Keratinocyte (primary cell): ENCODE results near the gene FNDC11. TPM values are rescaled to one million over a fixed set of nuclear protein-coding genes. Genes with fewer than 3 reads are reported as not detected.
"Not testable (repeated sequence)": the region's sequence is repeated elsewhere in the genome, so short reads cannot be mapped to it uniquely, and the experiment has no call there.

ENCODE experiments used
- DNase-seq: peaks from one replicate; pipeline ENCODE4 v3.0.0-alpha.2; 2011; ENCODE audit warnings: low read depth, missing footprints, low spot score
- FAIRE-seq: peaks from 2 replicates; lab custom pipeline; 2011; peaks lifted over from hg19 to GRCh38; lab: Jason Lieb, UNC
- H2AFZ ChIP-seq: 2 replicates; pipeline ENCODE4 v1.6.0; 2012; ENCODE audit warnings: low read length, control low read depth, inconsistent platforms; ENCODE audit not compliant: control insufficient read depth
- H3K27ac ChIP-seq: 2 replicates; pipeline ENCODE4 v1.5.1; 2011; ENCODE audit warnings: low read length; ENCODE audit not compliant: control insufficient read depth, insufficient read depth
- H3K27me3 ChIP-seq: 3 replicates; pipeline ENCODE4 v1.6.0; 2011; ENCODE audit warnings: low read length; ENCODE audit not compliant: control insufficient read depth, insufficient read depth; ENCODE audit errors: extremely low read depth
- H3K36me3 ChIP-seq, 2 experiments: 2 replicates in 1 of 2; 3 replicates in 1 of 2; pipeline ENCODE4 v1.5.1; 2011; ENCODE audit warnings: low read length in 2 of 2, mild to moderate bottlenecking in 1 of 2; ENCODE audit not compliant: control insufficient read depth in 2 of 2, insufficient read depth in 2 of 2; ENCODE audit errors: extremely low read depth in 1 of 2
- H3K4me1 ChIP-seq: 3 replicates; pipeline ENCODE4 v1.5.1; 2011; ENCODE audit warnings: low read length; ENCODE audit not compliant: control insufficient read depth, insufficient read depth; ENCODE audit errors: extremely low read depth
- H3K4me2 ChIP-seq: 3 replicates; pipeline ENCODE4 v1.6.0; 2011; ENCODE audit warnings: low read depth, low read length; ENCODE audit not compliant: control insufficient read depth, insufficient read depth; ENCODE audit errors: extremely low read depth
- H3K4me3 ChIP-seq, 3 experiments: fragments of 200-600 bp in 1 of 3; sonication (generic) in 1 of 3; 2 replicates in 2 of 3; 3 replicates in 1 of 3; pipeline ENCODE4 v1.5.1; 2011 to 2016; ENCODE audit warnings: low read length in 3 of 3, mild to moderate bottlenecking in 3 of 3, control low read depth in 2 of 3, inconsistent platforms in 1 of 3, low read depth in 1 of 3, mixed read lengths in 1 of 3, mixed run types in 1 of 3, moderate library complexity in 1 of 3; ENCODE audit not compliant: control insufficient read depth in 2 of 3, insufficient read depth in 2 of 3; ENCODE audit errors: extremely low read depth in 1 of 3
- H3K79me2 ChIP-seq: 2 replicates; pipeline ENCODE4 v1.6.0; 2012; ENCODE audit warnings: low read length; ENCODE audit not compliant: control insufficient read depth, insufficient read depth
- H3K9ac ChIP-seq: 3 replicates; pipeline ENCODE4 v1.6.0; 2011; ENCODE audit warnings: low read length; ENCODE audit not compliant: control insufficient read depth, insufficient read depth; ENCODE audit errors: extremely low read depth
- H3K9me1 ChIP-seq: 3 replicates; pipeline ENCODE4 v1.6.0; 2011; ENCODE audit warnings: low read length; ENCODE audit not compliant: control insufficient read depth, insufficient read depth; ENCODE audit errors: extremely low read depth
- H3K9me3 ChIP-seq: 2 replicates; pipeline ENCODE4 v1.5.1; 2012; ENCODE audit warnings: low read depth, low read length; ENCODE audit not compliant: control insufficient read depth
- H4K20me1 ChIP-seq: 3 replicates; pipeline ENCODE4 v1.6.0; 2011; ENCODE audit warnings: low read length; ENCODE audit not compliant: control insufficient read depth, insufficient read depth; ENCODE audit errors: extremely low read depth
- CTCF ChIP-seq, 3 experiments: IDR thresholded peaks in 1 of 3; conservative IDR thresholded peaks in 1 of 3; optimal IDR thresholded peaks in 1 of 3; 2 replicates in 2 of 3; 3 replicates in 1 of 3; pipeline versions ENCODE3 to v1.5.1; 2011; ENCODE audit warnings: low read length in 3 of 3, mild to moderate bottlenecking in 3 of 3, moderate library complexity in 2 of 3, control low read depth in 1 of 3, inconsistent platforms in 1 of 3; ENCODE audit not compliant: insufficient read depth in 2 of 3; ENCODE audit errors: extremely low read depth in 1 of 3
- EZH2 ChIP-seq: IDR thresholded peaks from one replicate; pipeline ENCODE4 v1.6.1; 2012; ENCODE audit warnings: inconsistent platforms, mild to moderate bottlenecking, low read length, moderate library complexity
- dilution Hi-C: fragments of 300-500 bp; cut with MboI; formaldehyde crosslinking; loops from one replicate; pipeline ENCODE4 v1.7.0; 2020; ENCODE audit warnings: low sequenced_read_pairs; ENCODE audit not compliant: extremely low pct_ligation_motif_present
- polyA plus RNA-seq, 5 experiments: library from polyadenylated mRNA; depleted of rRNA in 3 of 5; stranded (reverse) in 3 of 5; stranded (forward) in 1 of 5; unstranded in 1 of 5; fragments of >200 nt; gene quantifications; 1 replicate in 1 of 5; 2 replicates in 3 of 5; 3 replicates in 1 of 5; pipeline versions ENCODE4 v1.2.1 to v1.2.3, GENCODE V29; 2011 to 2012; ENCODE audit warnings: missing spikeins in 2 of 5, low read depth in 1 of 5, low replicate concordance in 1 of 5

FNDC11 gene
- polyA plus RNA-seq, 1 donor (not counting 4 experiments of a cell fraction or from before 2014, with no cell fraction given): 0.55 TPM

GRCh38 chr20:63557481-63557891 lies 3.5 kb downstream of the FNDC11 start:
- dilution Hi-C loops: no loop called here
- H3K27me3 ChIP-seq: no peaks in the 10 kb centered on the region
- TF ChIP-seq CTCF (optimal IDR thresholded peaks at IDR 0.05 in 1 of 3, IDR thresholded peaks at IDR 0.05 in 1 of 3, conservative IDR thresholded peaks at IDR 0.05 in 1 of 3; ENCODE audit: extremely low read depth in 1 of 3, insufficient read depth in 2 of 3, low read length in 3 of 3) (no peak), EZH2 (no peak)
- FAIRE-seq: no peak
- peaks cover 21 to 23% of the 10 kb centered on the region in 2 experiments for H3K36me3 ChIP-seq
- no peak overlapping the region for H3K4me2 ChIP-seq
- no peaks in the 10 kb centered on the region for H3K9me1 ChIP-seq
- no peaks in the 10 kb centered on the region for H4K20me1 ChIP-seq
- no peaks in the 10 kb centered on the region for H3K79me2 ChIP-seq
- H3K9ac ChIP-seq: no peak overlapping the region
- H3K27ac ChIP-seq: no peak overlapping the region
- H3K4me1 ChIP-seq: peaks cover 11% of the 10 kb centered on the region
- no peaks in the 10 kb centered on the region for H3K9me3 ChIP-seq
- H2AFZ ChIP-seq: no peak overlapping the region
- no peak for DNase-seq
- H3K4me3 ChIP-seq: no peak overlapping the region

- Histone ChIP-seq H3K36me3 (peaks cover 27 to 30% of the 10 kb centered on the region in 2 experiments), H3K4me2 (no peak overlapping the region), H3K9ac (no peak overlapping the region), H4K20me1 (no peaks in the 10 kb centered on the region), H3K4me1 (peaks cover 4% of the 10 kb centered on the region), H3K4me3 (no peak overlapping the region), H3K27me3 (no peaks in the 10 kb centered on the region), H3K27ac (no peak overlapping the region), H2AFZ (no peak overlapping the region), H3K79me2 (peaks cover 4% of the 10 kb centered on the region), H3K9me3 (no peaks in the 10 kb centered on the region), H3K9me1 (no peaks in the 10 kb centered on the region)
- FAIRE-seq: no peak
- no peak for TF ChIP-seq CTCF (optimal IDR thresholded peaks at IDR 0.05 in 1 of 3, IDR thresholded peaks at IDR 0.05 in 1 of 3, conservative IDR thresholded peaks at IDR 0.05 in 1 of 3; ENCODE audit: extremely low read depth in 1 of 3, insufficient read depth in 2 of 3, low read length in 3 of 3)
- TF ChIP-seq EZH2: no peak
- DNase-seq: no peak
- dilution Hi-C loops: no loop called here
Measured at GRCh38 chr20:63558804-63559484, 5.0 kb downstream of the FNDC11 start.

- H3K4me2 ChIP-seq, H3K27me3 ChIP-seq, H3K9me1 ChIP-seq, H3K9me3 ChIP-seq, H4K20me1 ChIP-seq, H3K4me1 ChIP-seq, H3K27ac ChIP-seq, H3K9ac ChIP-seq, H3K79me2 ChIP-seq, FAIRE-seq, DNase-seq, H3K4me3 ChIP-seq, H2AFZ ChIP-seq, dilution Hi-C loops: not testable (repeated sequence)
- H3K36me3 ChIP-seq: peaks cover 28 to 35% of the 10 kb centered on the region in 2 experiments
Measured at GRCh38 chr20:63559485-63560332, 5.8 kb downstream of the FNDC11 start.
